B cell (primary cell): ENCODE data around the gene NBEAL1.

Experiments used
- EZH2 ChIP-seq: IDR thresholded peaks from 2 replicates; pipeline ENCODE4 v1.6.1; 2012; ENCODE audit warnings: borderline replicate concordance, low read depth, mild to moderate bottlenecking, moderate library complexity, low read length; ENCODE audit not compliant: insufficient read depth, poor library complexity, severe bottlenecking
- TF ChIP-seq, protein P1 (sequence below): fragments of 200-600 bp; IDR thresholded peaks from one replicate; pipeline ENCODE4 v1.8.0; 2022; ENCODE audit warnings: antibody characterized with exemption, mild to moderate bottlenecking

DNA sequence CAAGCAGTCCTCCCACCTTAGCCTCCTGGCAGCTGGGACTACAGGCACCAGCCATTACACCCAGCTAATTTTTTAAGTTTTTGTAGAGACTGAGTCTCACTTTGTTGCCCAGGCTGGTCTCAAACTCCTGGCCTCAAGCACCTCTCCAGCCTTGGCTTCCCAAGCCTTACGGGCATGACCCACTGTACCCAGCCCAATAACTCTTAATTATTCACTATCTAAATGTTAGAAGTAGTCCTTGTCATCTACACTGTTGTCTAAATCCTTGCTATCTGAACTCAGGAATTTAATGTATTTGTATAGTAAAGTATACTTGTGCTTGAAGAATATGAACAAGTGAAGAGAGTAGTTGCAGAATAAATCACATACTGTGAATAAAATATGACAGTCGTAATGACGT, 37.9 kb upstream of the NBEAL1 start:
- TF ChIP-seq, protein P1, sequence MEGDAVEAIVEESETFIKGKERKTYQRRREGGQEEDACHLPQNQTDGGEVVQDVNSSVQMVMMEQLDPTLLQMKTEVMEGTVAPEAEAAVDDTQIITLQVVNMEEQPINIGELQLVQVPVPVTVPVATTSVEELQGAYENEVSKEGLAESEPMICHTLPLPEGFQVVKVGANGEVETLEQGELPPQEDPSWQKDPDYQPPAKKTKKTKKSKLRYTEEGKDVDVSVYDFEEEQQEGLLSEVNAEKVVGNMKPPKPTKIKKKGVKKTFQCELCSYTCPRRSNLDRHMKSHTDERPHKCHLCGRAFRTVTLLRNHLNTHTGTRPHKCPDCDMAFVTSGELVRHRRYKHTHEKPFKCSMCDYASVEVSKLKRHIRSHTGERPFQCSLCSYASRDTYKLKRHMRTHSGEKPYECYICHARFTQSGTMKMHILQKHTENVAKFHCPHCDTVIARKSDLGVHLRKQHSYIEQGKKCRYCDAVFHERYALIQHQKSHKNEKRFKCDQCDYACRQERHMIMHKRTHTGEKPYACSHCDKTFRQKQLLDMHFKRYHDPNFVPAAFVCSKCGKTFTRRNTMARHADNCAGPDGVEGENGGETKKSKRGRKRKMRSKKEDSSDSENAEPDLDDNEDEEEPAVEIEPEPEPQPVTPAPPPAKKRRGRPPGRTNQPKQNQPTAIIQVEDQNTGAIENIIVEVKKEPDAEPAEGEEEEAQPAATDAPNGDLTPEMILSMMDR = no peak
- no peak for TF ChIP-seq EZH2
